ENCODE results near the gene PCDHB14.

DNA sequence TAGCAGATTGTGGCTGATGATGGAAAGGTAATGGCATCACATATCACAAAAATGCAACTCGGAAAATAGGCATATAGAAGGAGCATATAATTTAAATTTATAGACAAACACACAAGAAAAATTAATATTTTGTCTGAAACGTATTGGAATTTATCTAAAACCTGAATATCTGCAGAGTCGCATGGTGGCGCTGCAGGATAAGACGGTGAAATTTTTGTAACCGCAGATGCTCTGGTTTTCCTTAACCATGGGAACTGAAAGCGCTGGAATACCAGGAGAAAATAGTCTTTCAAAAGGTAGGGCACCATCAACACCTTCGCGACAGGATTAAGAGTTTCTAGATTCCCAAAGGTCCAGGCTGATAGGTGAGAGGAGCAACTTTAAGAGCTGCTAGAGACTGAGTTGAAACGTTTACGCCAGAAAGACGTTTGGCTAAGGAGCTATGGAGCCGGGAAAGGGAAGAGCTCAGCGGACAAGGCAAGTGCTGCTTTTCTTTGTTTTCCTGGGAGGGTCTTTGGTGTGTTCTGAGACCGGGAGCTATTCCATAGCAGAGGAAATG lies 11.0 kb downstream of the PCDHB14 start:
- TF ChIP-seq CTCF (conservative IDR thresholded peaks at IDR 0.05; ENCODE audit: low read depth, low read length) (no peak), EZH2phosphoT487 (IDR thresholded peaks at IDR 0.05; ENCODE audit: borderline replicate concordance, low read length) (no peak), EZH2 (IDR thresholded peaks at IDR 0.05; ENCODE audit: low read length, unreplicated experiment) (no peak)
